ENCODE measurements around the gene PIK3CD.

PIK3CD gene

DNA sequence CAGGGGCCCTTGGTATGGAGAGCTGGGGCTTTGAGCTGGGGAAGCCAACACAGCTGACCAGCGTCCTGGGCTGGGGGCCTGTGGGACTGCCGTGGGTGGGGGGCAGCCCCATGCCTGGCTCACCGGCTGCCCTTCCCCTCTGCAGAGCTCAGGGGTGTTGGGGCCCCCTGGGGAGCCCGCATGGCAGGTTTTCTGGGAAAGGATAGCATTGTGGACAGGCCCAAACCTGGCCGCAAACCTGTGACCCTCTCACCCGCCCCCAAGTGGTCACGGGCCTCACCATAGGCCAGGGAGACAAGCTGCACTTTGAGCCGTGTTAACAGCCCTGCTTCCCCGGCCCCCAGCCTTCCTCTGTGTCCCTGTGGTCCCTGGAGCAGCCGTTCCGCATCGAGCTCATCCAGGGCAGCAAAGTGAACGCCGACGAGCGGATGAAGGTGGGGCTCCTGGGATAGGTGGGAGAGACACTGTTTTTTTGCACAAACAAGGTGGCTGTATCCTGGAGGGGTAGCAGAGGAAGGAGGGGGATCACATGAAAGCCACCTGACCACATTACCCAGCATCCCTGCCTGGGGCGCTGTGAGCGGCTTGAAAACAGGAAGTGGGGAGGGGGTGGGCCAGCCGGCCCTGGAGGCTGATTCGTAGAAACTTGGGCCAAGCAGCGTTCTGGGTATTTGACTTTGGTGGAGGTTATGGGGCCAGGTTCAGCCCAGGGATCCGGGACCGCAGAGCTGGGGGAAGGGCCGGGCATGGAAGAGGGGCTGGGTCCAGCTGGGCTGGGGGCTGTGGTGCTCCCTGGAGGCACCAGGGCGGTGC lies 65.9 kb downstream of the PIK3CD start:
- no peak for DNase-seq (ENCODE audit: low read depth, low spot score)

- no peak for DNase-seq (ENCODE audit: low read depth, low spot score)
These were observed 66.6 kb downstream of the PIK3CD start for GRCh38 chr1:9718006-9718680.

DNA sequence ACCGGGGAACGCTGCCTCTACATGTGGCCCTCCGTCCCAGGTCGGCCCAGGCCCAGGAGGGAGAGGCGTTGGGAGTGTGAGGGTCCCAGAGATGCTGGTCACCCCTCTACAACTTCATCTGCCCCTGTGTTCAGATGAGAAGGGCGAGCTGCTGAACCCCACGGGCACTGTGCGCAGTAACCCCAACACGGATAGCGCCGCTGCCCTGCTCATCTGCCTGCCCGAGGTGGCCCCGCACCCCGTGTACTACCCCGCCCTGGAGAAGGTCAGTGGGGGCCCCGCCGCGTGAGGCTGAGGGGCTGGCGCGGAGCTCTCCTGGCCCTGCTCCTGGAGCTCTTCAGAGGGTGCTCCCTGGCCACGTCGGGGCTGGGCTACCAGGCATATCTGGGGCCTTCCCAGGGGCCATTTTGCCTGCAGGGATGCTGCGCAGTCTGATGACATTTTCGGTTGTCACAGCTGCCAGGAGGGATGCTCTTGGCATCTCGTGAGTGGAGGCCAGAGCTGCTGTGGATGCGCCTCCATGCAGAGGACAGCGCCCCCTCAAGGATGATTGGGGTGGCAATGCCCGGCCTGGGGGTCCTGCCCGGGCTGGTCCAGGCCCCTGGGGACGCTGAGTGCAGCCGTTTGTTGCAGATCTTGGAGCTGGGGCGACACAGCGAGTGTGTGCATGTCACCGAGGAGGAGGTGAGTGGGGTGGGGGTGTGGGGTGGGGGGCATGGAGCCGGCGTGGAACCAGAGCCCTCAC lies 68.6 kb downstream of the PIK3CD start:
- no peak for DNase-seq (ENCODE audit: low read depth, low spot score)

DNA sequence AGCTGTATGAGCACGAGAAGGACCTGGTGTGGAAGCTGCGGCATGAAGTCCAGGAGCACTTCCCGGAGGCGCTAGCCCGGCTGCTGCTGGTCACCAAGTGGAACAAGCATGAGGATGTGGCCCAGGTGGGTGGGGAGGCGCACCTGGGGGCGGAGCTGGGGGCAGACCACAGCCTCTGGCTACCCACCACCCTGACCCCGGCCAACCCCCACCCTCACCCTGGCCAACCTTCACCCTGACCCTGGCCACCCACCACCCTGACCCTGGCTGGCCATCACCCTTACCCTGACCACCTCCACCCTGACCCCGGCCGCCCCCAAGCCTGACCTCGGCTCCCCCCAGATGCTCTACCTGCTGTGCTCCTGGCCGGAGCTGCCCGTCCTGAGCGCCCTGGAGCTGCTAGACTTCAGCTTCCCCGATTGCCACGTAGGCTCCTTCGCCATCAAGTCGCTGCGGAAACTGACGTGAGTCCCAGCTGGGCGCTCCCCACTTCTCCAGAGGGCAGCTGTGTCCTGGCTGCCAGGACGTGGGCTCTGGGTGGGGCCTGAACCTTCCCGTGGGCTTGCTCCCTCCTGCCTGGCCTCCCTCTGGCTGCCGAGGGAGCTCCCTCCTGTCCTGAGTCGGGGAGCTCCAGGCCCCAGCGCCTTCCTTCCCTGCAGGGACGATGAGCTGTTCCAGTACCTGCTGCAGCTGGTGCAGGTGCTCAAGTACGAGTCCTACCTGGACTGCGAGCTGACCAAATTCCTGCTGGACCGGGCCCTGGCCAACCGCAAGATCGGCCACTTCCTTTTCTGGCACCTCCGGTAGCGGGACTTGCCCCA lies 69.5 kb downstream of the PIK3CD start:
- no peak for DNase-seq (ENCODE audit: low read depth, low spot score)

DNA sequence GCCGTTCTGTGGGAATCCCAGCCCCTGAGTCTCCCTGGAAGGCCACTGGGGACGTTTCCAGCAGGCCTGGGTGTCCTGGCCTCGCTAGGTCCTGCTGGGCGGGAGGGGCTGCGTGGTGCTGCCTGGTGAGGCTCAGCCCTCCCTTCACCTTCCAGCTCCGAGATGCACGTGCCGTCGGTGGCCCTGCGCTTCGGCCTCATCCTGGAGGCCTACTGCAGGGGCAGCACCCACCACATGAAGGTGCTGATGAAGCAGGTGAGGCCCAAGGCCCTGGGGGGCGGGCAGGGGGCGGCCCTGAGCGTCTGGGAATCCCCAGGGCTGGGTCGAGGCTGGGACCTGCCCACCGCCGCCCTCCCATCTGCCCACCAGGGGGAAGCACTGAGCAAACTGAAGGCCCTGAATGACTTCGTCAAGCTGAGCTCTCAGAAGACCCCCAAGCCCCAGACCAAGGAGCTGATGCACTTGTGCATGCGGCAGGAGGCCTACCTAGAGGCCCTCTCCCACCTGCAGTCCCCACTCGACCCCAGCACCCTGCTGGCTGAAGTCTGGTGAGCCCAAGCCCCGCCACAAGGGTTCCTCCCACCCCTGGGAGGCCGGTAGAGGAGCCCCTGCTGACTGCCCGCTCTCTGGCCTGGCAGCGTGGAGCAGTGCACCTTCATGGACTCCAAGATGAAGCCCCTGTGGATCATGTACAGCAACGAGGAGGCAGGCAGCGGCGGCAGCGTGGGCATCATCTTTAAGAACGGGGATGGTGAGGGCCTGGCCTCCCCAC lies 70.3 kb downstream of the PIK3CD start:
- DNase-seq (ENCODE audit: low read depth, low spot score) = no peak

GRCh38 chr1:9722378-9722749 lies 70.8 kb downstream of the PIK3CD start:
- DNase-seq (ENCODE audit: low read depth, low spot score) = no peak

DNA sequence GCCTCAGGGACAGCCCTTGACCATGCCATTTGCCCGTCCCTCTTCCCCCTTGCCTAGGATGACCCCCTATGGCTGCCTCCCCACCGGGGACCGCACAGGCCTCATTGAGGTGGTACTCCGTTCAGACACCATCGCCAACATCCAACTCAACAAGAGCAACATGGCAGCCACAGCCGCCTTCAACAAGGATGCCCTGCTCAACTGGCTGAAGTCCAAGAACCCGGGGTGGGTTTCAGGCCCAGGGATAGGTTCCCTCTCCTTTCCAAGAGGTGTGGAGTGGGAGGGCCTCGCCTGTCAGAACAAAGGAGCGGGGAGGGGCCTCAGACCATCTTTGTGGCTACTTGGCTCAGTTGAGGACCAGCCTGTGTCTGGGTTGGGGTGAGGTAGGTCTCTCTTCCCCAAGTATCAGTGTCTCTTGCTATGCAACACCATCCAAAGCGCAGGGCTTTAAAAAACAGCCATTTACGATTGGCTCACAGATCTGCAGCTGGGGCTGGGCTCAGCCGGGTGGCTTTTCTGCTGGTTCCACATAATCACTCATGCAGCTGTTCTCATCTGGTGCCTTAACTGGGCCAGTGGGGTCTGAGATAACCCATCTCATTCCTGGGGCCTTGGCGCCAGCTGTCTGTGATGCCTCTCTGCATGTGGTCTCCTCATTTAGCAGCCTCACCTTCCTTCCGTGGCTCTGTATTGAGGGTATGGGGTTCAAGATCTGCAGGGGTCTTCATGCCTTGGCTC lies 71.7 kb downstream of the PIK3CD start:
- no peak for DNase-seq (ENCODE audit: low read depth, low spot score)

GRCh38 chr1:9723926-9724325 lies 72.4 kb downstream of the PIK3CD start:
- no peak for DNase-seq (ENCODE audit: low read depth, low spot score)

- DNase-seq (ENCODE audit: low read depth, low spot score) = no peak
These were observed 73.4 kb downstream of the PIK3CD start for GRCh38 chr1:9724706-9725476.

- DNase-seq (ENCODE audit: low read depth, low spot score) = no peak
These were observed 74.9 kb downstream of the PIK3CD start for GRCh38 chr1:9726406-9726805.

GRCh38 chr1:9726905-9727595 lies 75.5 kb downstream of the PIK3CD start:
- DNase-seq (ENCODE audit: low read depth, low spot score) = no peak

- no peak for DNase-seq (ENCODE audit: low read depth, low spot score)
These were observed 77.1 kb downstream of the PIK3CD start for GRCh38 chr1:9728451-9729295.

GRCh38 chr1:9729523-9729922 lies 78.0 kb downstream of the PIK3CD start:
- no peak for DNase-seq (ENCODE audit: low read depth, low spot score)

DNA sequence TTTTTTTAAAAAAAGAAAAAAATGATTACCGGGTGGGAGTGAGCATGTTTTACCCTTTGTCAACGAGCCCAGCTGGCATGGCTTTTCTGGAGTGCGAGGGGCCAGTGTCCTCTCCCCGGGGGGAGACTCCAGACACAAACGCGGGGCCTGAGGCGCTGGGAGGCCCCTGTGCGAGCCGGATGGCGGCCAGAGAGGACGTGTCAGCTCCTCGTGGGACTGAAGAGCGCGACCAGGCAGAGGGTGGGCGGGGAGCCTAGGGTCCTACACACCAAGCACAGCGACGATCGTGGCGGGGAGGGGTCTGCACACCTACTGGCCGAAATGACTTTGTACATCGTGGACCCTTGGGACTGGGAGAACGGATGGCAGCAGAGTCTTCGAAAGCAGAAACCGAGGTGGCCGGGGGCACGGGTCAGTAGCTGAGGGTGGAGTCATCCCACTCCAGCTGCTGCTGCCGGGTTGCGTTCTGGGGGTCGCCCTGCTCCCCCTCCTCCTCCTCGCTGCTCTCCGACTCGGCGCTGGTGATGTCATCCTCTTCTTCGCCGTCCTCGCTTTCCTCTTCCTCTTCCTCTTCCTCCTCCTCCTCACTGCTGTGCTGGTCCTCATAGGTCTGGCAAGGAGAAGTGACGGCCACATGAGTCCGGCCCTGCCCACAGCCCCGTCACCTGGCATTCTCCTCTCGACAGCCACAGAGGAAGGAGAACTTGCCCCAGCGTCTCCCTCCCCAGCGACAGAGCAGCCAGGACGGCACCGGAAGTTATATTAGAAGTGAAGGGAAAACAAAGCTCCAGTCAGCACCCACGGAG lies 78.8 kb downstream of the PIK3CD start:
- DNase-seq (ENCODE audit: low read depth, low spot score) = no peak

DNA sequence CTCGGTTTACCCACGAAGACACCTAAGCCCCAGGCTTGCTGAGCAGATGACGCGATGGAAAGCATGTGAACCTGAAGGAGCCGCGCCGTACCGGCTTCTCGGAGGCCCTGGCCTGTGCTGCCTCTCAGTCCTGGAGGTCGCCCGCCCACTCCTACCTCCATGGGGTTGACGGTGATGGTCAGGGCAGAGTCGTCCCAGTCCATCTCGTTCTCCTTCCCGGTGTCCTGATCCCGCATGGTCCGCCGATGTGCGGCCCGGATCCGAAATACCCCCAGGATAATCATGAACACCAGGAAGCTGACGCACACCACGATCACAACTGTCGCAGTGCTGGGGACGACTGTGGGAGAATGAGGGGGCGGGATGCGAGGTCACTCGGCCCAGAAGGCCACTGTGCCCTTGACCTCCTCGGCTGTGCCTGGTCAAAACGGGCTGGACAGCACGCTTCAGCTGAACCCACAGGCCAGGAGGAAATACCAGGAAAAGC lies 79.6 kb downstream of the PIK3CD start:
- no peak for DNase-seq (ENCODE audit: low read depth, low spot score)

- no peak for DNase-seq (ENCODE audit: low read depth, low spot score)
These were observed 80.0 kb downstream of the PIK3CD start for GRCh38 chr1:9731561-9731960.

Measured in iPS DF 19.7 (cell line).